Stimulated activated CD4-positive, alpha-beta T cell treated with anti-CD3 and anti-CD28 coated beads, Interleukin-4, amount 100 ng/mL, for 4 hours (primary cell): Measurements from ENCODE around the gene PTPRT.

Experiments used
- DNase-seq, 2 experiments: peaks; one replicate each; pipeline ENCODE4 v3.0.0-alpha.2; 2020

PTPRT gene

DNA sequence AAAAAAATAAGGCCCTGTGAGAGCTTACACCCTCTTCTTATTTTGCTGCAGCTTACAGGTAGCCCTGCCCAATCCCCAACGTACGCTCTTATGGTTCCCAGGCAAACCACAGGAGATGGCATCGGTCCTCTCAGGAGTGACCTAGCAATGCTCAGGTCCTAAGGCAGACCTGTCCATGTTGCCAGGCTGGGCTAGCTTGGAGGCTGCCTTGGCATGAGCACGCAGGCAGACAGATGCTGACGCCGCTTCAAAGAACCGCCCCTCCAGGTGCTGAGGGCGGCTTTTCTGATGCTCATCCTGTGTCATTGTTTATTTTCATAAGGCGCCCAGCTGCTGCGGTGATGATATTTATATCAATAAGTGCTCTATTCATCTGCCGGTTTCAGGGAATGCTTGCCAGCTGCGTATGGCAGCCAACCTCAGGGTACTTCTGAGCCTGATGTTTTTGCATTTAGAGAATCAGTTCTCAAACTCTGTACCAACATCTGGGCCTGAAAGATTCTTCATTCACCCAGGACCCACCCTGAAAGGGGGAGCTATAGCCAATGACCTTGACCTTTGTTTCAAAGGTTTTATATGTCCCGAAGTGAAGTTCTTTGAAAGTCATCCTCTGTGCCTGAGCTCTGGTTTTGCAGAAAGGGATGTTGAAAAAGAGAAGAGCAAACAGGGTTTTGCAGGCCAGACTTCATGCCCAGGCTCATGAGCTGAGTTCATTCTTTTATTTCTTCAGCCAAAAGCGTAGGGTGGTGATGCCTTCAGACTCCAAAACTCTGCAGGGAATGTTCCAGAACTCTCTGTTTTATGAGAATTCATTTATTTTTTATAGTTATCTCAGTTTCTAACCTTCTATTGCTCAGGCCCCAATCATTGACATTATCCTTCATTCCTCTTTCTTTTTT lies 1095.9 kb downstream of the PTPRT start:
- no peak for DNase-seq

DNA sequence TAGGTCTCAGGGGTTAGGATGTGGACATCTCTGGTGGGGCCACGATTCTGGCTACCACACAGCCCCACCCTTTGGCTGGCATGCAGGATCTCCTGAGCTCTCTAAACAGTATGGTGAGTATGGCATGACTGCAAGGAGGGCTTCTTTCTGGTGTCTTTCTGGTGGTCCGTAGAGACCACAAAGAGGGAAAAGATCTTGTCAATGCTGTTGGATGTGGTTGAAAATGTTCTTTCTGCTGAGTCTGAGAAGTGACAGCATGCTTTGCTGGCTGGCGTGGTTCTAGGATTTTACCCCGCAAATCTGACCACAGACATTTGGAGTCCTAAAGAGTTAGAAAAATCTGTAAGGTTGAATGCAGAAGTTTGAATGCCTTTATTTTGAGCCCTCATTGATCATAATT lies 1096.7 kb downstream of the PTPRT start:
- no peak for DNase-seq

DNA sequence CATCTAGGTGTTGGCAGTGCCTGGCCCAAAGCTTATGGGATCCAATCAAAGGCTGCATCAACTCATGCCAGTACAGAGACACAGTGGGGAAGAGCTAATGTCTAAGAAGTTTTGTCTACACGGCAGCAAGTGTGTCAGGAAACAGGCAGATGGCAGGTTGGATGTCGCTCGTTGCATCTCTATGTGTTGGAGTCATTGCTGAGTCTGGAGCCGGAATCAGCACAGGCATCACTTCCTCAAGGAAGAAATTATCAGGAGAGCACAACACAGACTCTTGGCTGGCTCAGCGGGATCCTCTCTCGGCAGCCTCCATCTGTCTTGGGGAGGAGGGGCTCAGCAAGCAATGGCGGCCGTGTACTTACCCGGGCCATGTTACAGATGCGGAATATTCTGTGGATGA lies 1104.3 kb downstream of the PTPRT start:
- no peak for DNase-seq

DNA sequence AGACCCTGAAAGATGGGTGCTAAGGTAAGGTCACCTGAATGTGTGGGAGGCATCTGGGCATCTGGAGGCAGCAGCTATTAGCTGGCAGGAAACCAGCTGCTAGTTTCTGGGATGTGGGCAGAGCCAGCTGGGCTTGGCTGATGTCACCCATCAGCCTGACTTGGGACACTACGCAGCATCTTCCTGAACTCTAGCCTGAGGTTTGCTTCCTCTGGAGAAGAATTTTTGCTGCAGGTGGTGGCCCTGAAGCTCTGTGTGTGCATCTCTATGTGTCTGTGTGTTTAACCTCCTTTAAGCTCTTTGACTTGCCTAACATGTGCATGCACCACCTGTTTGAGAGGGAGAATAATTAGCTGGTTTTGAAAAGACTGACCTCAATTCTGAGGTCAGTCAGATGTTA lies 1106.4 kb downstream of the PTPRT start:
- DNase-seq = no peak

DNA sequence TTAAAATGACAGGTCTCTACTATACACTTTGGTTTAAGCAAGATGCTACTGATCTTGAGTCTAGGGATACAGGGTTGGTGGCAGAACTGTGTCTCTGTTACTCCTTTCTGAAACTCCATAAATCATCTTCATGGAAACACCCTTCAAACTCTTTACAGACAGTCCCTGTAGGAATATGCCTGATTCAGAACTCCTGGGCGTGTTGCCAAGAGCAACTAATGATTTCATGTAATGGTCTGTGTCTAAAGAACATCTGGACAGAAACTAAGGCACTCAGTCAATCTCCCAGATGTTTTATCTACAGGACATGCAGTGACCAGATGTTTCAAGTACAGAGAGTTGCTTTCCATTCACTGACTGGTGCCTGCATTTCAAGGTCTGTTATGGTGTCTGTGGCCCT lies 1107.1 kb downstream of the PTPRT start:
- DNase-seq = no peak

DNA sequence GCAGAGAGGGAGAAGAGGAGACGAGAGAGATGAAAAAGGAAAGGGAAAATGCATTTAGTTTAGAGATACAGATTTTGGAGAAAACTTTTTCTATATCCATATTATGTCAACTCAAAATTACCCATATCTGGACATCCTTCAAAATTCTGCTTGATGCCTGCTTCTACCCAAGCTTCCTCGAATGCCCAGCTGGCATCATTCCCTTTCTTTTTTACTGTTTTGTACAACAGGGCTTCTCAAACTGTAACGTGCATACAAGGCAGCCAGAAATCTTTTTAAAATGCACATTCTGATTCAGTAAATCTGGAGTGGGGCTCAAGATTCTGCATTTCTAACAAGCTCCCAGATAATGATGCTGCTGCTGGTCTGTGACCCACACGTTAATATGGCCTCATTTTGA lies 1108.8 kb downstream of the PTPRT start:
- DNase-seq = no peak

DNA sequence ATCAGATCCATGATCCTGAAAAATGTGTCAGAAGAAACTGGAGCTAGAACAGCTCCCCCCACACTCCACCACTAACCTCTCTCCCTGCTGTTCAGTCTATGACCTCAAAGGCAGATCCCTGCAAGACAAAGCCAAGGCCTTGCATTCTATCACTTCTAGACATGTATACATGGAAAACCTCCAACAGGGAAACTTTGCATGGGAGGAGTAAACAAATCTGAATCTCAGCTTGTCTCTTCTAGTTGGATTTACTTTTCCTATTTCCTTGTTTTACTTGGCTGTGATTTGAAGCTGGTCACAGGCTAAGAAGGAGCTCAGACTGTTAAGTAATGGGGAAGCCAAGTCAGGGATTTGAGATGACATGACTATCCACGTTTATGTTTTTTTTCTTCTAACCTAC lies 1114.8 kb downstream of the PTPRT start:
- DNase-seq = no peak

DNA sequence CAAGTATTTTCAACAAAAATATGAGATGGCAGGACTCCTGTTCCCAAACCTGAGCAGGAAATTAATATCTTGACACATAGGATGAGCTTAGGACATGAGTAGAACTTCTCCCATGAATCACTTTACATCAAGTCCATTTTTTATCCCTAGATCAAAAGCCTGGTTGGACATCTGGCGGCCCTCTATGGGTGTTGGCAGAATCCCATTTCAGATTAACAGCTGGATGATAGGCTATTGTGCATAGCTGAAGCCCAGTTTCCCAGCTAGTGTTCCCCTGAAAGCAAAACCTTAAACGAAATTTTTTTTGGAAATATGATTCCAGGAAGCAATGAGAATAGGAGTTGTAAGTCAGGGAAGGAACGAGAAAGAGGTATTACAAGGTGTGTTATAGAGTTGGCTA lies 1122.1 kb downstream of the PTPRT start:
- DNase-seq = no peak

DNA sequence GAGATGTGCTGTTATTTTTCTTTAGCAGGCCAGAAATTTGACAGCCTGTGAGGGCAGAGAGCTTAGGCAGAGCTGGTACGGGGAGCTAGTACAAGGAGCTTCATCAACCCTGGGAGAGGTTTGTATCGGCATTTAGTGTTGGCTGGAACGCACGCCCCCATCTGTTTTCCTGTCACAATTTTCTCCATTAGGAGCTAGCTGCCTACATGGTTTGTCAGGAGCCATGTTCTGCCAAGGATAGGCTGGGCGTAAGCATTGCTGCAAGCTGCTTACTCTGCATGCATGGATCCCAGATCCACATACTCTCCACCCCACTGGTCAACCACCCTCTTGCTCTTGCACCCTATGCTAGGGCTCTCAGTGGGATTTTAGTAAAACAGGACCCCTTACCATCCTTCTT lies 1122.5 kb downstream of the PTPRT start:
- no peak for DNase-seq

DNA sequence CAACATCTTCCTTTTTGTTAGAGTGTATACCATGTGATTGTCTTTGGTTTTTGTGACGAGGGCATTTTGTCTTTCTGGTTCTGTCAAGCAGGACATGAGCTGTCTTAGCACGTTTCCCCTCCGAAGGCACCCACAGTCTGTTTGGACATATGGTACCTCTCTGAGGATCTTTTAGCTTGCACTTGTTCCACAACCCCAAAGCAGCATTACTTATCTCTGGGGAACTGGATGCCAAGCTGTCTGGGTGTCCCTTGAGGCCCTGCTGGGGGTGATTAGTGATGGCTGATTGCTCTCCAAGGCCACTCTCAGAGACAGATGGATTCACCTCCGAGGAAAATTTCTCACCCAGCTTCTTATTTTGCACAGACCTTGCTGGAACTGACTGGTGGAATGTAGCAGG lies 1126.6 kb downstream of the PTPRT start:
- DNase-seq = no peak

DNA sequence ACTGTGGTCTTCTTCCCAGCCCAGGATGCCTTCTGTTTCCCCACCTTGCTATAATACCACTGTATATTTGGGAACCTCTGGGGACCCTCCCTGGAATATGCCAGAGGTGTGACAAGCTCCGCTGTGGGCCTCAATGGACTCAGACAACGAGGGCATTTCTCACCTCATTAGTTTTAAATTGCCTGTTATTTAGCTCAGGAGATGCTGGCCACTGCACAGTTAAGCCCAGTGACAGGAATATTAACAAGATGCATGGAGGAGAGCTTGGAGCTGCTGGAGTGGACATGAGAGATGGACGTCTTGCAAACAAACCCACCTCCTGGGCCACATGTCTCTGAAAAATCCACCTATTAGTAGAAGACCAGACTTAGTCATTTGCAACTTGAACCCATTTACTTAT lies 1136.4 kb downstream of the PTPRT start:
- DNase-seq = no peak

DNA sequence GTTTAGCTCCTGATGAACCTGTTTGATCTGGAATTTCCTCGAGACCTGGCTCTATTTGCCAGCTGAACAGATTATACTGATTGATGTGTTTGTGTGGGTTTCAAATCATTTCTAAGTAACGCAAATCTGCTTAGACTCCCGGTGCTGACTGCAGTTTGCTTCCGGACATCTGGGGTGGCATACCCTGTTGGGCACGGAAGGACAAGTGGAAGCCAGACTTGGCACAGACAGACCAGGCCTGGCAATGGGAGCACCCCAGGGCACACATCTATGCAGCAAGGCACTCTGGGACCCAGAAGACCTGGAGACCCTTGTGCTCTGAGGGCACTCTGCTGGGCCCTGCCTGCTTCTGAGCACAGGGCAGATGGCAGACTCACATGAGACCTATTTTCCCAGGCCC lies 1137.8 kb downstream of the PTPRT start:
- no peak for DNase-seq

DNA sequence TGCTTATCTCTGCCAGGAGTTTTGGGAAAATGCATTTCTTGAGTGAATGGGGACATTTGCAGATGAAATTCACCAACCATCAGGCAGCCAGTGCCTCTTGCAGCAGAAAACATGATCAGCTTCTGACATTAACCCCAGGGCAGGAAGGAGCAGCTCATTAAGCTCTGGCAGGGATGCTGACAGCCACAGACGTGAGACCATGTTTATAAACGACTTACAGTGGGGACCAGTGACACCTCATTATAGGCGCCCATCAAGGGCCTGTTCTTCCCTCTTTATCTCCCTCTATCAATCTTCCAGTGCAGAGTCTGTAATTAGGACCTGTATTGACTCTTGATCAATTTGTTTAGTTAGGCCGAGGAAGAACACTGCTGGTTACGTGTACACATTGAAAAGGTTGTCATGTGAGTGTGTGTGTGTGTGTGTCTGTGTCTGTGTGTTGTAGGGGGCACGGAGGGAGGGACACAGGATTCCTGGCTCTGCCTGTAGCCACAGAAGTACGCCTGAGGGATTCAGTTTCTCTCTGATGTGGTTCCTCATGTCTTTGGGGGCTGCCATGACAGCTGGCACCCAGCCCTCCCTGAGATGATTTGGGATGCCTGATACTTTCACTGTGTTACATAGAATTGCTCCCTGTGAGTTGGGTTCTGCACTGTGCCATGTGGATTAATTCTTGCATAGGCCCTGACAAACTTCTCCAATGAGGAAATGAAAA lies 1143.2 kb downstream of the PTPRT start:
- no peak for DNase-seq

DNA sequence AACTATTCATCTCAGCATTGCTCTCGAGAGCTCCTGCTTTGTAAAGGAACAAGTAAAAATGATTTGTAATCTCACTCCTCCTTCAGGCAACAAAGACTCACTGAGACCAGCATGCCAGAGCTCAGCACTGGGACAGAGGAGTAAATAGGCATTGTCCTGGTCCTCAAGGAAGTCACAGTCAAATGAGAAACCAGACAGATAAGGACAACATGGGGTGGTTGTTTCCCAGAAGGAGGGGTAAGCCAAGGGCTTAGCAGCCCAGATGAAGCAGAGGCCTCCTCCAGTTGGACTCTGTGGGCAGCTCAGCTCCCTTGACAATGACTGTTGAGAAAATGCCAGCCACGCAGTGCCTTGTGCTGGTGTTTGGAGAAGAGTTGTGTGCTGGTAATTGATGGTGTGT lies 1145.8 kb downstream of the PTPRT start:
- no peak for DNase-seq

DNA sequence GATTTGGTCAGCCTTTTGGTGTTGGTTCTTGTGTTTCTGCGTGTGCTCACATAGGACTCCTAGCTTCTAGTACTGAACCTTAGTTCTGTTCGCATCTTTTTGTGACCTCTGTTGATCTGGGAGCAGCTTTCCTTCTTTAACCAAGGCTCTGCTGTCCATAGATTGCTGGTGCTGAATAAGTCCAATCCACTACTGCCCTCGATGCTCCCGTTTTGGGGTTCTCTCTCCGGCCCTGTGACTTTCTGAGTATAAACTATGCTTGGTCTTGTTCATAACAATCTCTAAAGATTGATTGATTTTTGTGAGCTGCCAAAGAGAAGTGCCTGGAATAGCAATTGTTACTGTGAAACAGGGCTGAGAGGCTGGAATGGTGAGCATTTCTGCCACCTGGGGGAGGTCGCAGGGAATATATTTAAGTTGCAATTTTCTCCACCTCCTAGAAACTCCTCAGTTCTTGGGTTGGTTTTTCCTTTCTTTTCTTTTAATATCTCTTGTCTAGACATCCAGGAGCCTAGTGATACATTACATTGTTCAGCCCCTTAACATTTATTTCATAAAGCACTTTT lies 1148.6 kb downstream of the PTPRT start:
- no peak for DNase-seq

DNA sequence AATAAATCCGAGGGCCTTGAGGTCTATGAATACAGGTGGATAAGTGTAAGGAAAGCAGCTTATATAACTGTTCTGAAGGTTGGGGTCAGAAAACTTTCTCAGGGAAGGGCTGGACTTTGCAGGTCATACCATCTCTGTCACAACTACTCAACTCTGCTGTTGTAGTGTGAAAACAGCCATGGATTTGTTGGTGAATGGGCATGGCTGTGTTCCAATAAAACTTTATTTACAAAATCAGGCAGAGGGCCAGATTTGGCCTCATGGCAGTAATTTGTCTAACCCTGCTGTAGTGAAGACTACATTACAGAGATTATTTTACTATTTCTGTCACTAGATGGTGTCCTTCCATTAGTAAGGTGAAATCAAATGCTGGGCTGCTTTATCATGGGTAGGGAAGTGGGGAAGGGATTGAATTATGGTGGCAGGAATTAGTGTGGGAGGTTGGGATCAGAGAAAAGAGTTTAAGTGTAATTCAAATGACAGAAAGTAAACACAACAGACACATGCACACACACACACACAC lies 1161.9 kb downstream of the PTPRT start:
- no peak for DNase-seq

DNA sequence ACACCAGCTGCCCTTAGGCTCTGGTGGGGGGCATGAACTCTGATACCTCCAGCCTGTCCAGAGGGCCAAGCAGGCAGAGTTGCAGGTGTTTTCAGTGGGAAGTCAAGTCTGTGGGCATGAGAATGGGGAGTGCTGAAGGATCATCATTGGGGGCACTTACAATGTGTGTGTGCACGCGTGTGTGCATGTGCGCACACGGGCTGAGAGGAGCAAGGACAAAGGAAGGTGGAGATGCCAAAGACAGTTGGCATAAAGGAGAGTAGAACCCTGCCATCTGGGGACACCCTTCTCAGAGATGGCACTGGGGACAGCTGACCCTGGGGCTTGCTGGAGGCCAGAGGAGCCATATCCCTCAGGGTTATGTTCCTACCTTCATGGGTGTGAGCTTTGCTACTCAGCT lies 1163.1 kb downstream of the PTPRT start:
- DNase-seq = no peak

DNA sequence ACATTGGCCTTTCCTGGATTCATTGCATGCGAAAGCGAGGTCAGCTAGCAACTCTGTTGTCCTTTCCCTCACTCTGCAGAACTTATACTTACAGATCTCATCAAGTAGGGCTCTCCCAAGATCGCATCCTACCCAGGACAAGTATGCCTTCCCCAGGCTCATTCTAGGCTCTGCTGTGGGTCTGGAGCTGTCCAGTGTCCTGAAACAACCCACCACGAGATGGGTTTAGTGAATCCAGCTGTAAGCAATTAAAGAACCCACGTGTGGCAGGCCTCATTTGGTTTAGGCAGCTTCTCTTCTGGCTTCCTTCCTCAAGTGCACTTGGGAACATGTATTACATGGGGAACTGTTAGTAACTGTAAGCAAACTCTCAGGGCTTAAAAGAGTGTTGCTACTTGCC lies 1165.1 kb downstream of the PTPRT start:
- DNase-seq = no peak
